DND-41 (cell line): ENCODE data around the gene SIRT7.

Experiments
- CTCF ChIP-seq: IDR thresholded peaks from 2 replicates; pipeline ENCODE4 v1.5.1; 2012; ENCODE audit warnings: borderline replicate concordance, low read length, moderate library complexity, mild to moderate bottlenecking; ENCODE audit not compliant: poor library complexity, severe bottlenecking; ENCODE audit errors: extremely low read depth
- EZH2 ChIP-seq: IDR thresholded peaks from 3 replicates; pipeline ENCODE4 v1.6.1; 2012; ENCODE audit warnings: borderline replicate concordance, low read depth, mild to moderate bottlenecking, moderate library complexity, low read length, inconsistent platforms; ENCODE audit not compliant: severe bottlenecking

- no peak for TF ChIP-seq CTCF
- no peak for TF ChIP-seq EZH2
These were observed 33.0 kb downstream of the SIRT7 start for GRCh38 chr17:81884968-81885367.
